Occipital lobe (tissue), 2 donors: ENCODE data around the gene CACNA2D2. TPM values are rescaled to one million over a fixed set of nuclear protein-coding genes. Genes with fewer than 3 reads are reported as not detected.

Experiments used
- small RNA-seq: library from RNA; depleted of rRNA; stranded (forward); fragments of <200 nt; gene quantifications from one replicate; pipeline ENCODE3, GENCODE V24; 2014
- total RNA-seq: library from RNA; depleted of rRNA; stranded (reverse); fragments of >200 nt; gene quantifications from one replicate; pipeline ENCODE4 v1.2.3, GENCODE V29; 2014

The CACNA2D2 gene
- total RNA-seq, 1 donor from 2014 or later, result 2.2 TPM

Small RNAs within 50 kb of the gene (small RNA-seq; reads per million reads assigned to genes)
- gene RNA5SP131, result 0.15 reads per million

Other genes starting within 250 kb of the CACNA2D2 start
- gene SEMA3B, start 234.5 kb downstream of the CACNA2D2 start, total RNA-seq, result 2.3 TPM
- gene LSMEM2, start 224.5 kb downstream of the CACNA2D2 start, total RNA-seq, result 0.47 TPM
- 15.1 TPM for gene IFRD2, start 211.2 kb downstream of the CACNA2D2 start, total RNA-seq
- gene HYAL3, start 204.2 kb downstream of the CACNA2D2 start, total RNA-seq, result 6.6 TPM
- 4.5 TPM for gene NAA80, start 204.2 kb downstream of the CACNA2D2 start, total RNA-seq
- 0.16 TPM for gene HYAL1, start 200.1 kb downstream of the CACNA2D2 start, total RNA-seq
- gene HYAL2, start 180.9 kb downstream of the CACNA2D2 start, total RNA-seq, result 30.9 TPM
- gene TUSC2, start 175.4 kb downstream of the CACNA2D2 start, total RNA-seq, result 16.2 TPM
- 7.8 TPM for gene RASSF1, start 162.8 kb downstream of the CACNA2D2 start, total RNA-seq
- gene ZMYND10, start 157.9 kb downstream of the CACNA2D2 start, total RNA-seq, result 2.5 TPM
- gene NPRL2, start 152.9 kb downstream of the CACNA2D2 start, total RNA-seq, result 19.0 TPM
- gene CYB561D2, start 152.8 kb downstream of the CACNA2D2 start, total RNA-seq, result 10.0 TPM
- gene TMEM115, start 144.1 kb downstream of the CACNA2D2 start, total RNA-seq, result 19.8 TPM
- gene C3orf18, start 64.1 kb upstream of the CACNA2D2 start, total RNA-seq, result 13.6 TPM
- gene HEMK1, start 65.9 kb upstream of the CACNA2D2 start, total RNA-seq, result 6.9 TPM
- gene CISH, start 108.1 kb upstream of the CACNA2D2 start, total RNA-seq, result 0.16 TPM
- 5.5 TPM for gene MAPKAPK3, start 113.5 kb upstream of the CACNA2D2 start, total RNA-seq
- gene DOCK3, start 171.3 kb upstream of the CACNA2D2 start, total RNA-seq, result 42.6 TPM